GM21786 (cell line): ENCODE data around the gene BRDT.

ENCODE experiments used
- ATAC-seq: cut with Tn5 transposase; IDR thresholded peaks from one replicate; pipeline ENCODE4 v1.9.1; 2021; ENCODE audit not compliant: unreplicated experiment

Gene BRDT

DNA sequence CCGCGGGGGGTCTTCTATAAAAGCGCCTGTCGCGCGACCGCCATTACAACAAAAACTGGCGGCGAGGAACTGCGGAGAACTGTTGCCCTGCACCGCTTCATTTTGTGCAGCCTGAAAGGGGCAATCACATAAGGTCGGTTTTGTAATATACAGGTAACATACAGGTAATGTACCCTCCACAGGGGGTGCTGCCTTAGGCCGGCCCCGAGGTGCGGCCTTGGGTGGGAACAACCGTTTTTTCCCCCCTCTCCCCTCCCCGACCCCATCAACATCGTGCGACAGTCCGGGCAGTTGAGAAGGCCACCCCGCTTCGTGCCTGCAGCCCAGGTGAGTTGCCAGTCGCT, at the start of gene BRDT:
BRDT (plus strand) TSS at position 46 of the 344 bp plus-strand sequence. CDS start 13,354 bp downstream, outside the sequence.
- no peak for ATAC-seq

DNA sequence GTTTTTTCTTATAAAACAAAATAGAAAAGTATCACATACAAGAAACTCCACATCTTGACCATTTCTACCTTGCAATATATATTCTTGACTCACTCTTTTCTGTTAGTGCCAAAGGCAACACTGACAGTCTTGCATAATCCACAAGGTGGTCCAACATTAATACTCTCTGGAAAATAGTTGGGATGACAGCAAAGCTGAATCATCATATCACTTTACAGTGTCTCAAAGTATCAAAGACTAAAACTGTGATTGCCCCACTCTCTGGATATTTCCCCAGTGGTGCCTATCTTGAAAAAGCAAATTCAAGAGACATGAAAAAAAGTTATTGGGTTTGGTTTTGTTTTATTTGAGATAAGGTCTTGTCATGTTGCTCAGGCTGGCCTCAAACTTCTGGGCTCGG, 48.6 kb upstream of the BRDT start:
- ATAC-seq: no peak

DNA sequence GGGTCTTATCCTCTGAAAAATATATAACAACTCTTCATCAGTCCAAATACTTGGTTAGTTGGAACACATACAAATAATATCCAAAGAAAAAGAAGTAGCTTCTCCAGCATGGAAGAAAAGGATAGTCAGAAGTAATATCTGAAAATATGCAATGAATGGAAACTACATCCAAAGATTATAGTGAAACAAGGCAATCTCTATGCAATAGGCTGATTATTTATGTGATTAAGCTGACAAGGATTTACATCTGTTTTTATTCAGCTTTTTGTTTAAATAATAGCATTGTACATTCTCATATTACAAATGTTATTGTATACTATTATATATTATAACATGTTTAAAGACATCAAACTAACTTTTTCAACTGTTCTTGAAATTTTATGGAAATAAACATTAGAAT, 48.0 kb upstream of the BRDT start:
- no peak for ATAC-seq

DNA sequence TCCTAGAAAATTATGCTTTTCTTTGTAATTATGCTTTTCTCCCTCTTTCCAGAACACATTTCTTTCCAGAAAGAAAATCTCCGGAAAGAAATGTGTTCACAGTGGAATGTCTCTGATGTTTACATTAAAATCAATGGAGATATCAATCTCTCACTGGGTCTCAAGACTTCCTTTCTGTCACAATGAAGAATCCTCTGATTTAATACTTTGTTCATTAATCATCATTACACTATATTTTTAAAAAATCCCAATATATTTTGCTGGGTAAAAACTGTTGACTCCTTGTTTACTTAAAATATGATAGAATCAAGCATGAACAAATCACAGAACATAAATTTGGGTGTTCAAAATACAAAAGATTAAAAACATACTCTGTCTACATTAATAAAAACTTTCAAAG, 36.9 kb upstream of the BRDT start:
- no peak for ATAC-seq

DNA sequence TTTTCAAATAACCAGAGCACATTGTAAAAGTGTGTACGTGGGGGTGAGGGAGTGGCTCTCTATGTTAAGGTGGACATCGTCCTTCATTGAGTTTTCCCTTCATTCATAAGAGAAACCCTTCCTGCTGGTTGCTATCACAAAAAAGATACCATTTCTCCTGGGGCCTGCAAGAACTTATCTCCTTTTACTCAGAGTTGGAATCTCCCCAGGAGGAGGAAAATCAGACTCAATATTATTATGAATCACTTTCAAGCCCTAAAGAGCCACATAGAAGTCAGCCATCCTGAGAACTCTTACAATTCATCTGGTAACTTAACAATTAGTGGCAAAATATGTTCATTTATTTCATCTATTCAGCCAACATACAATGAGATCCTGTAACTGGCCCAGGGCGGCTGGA, 36.2 kb upstream of the BRDT start:
- ATAC-seq: no peak

DNA sequence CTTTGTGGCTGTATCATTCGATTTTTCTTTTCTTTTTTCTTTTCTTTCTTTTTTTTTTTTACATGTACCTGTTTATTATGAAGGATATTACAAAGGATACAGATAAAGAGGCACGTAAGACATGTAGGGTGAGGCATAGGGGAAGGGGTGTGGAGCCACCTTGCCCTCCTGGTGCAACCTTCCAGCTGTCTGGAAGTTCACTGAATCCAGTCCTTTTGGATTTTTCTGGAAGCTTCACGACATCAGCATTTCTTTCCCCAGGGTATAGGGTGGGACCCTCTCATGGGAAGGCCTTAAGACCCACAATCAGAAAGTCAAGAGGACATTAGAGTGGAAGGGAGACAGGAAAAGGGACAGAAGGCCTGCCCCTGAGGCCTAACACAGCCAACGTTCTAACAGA, 33.2 kb upstream of the BRDT start:
- no peak for ATAC-seq

DNA sequence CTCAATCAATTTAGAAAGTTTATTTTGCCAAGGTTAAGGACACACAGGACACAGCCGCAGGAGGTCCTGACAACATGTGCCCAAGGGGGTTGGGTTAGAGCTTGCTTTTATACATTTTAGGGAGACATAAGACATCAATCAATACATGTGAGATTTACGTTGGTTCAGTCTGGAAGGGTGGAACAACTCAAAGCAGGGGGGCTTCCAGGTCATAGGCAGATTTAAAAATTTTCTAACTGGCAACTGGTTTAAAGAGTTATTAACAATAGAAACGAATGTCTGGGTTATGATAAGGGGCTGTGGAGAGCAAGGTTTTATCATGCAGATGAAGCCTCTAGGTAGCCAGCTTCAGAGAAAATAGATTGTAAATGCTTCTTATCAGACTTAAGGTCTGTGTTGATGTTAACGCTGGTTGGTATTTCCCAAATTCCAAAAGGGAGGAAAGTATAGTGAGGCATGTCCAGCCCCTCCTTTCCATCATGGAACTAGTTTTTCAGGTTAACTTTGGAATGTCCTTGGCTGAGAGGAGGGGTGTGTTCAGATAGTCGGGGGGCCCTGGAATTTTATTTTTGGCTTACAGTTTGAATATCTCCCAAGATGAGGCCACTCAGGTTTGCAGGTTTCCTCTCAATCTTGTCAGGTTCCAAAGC, 32.3 kb upstream of the BRDT start:
- no peak for ATAC-seq

DNA sequence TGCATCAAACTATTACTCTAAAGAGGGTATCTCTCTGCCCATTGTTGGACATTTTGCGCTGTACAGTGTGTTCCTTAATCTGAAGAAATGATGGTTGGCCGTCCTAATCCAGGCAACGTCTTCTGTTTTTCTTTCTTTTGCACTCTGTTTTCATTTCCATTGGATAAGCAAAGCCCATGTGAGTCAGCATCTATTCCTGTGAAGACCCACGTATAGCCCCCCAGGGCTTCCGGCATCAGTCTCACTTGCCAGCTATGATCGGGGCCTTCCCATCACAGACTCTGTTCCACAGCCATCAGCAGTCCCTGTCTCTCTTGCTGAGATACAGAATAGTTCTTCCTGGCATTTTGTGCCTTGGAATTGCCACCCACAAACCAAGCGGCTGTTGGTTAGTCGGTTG, 29.2 kb upstream of the BRDT start:
- no peak for ATAC-seq

DNA sequence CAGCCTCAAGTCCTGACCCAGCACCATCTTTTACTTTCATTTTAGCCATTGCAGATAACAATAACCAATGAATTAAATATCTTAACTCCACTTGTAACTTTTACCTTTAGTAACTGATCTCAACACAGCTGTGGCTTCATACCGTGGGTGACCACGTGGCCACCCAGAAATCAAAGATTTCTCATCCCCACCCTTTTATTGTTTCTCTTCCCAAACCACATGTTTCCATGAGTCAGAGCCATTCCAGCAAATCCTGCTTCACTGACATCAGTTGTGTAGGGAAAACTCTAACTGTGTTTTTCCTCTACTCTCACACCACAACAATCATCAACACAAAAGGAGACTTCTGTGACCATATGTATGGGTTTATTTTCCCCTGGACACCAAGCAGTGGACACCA, 25.1 kb upstream of the BRDT start:
- ATAC-seq: no peak

DNA sequence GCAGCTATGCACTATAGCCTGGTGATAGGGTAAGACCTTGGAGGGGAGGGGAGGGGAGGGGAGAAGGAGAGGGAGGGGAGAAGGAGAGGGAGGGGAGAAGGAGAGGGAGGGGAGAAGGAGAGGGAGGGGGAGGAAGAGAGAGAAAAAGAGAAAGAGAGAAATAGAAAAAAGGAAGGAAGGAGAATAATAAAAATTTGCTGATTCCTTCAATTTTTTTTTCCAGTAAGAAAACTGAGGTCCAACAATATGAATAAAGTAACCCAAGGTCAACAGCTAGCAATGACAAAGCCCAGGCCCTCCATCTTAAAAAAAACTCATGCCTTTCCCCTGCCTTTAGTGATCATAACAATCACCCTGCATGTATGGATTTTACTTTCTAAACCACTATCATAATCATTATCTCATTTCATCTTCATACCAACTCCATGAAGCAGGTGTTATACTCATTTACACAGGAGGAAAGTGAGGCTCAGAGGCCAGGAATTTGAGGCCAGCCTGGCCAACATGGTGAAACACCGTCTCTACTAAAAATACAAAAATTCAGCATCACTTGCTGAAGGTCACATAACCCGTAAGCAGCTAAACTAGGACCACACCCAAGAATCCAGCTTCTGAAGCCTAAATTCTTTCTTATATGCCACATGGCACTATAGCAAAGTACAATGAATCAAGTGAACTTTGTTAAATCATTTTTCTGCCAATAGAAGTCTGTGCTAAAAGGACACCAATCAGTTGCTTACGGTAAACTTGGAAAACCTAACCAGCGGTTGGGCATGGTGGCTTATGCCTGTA, 23.4 kb upstream of the BRDT start:
- ATAC-seq: no peak

DNA sequence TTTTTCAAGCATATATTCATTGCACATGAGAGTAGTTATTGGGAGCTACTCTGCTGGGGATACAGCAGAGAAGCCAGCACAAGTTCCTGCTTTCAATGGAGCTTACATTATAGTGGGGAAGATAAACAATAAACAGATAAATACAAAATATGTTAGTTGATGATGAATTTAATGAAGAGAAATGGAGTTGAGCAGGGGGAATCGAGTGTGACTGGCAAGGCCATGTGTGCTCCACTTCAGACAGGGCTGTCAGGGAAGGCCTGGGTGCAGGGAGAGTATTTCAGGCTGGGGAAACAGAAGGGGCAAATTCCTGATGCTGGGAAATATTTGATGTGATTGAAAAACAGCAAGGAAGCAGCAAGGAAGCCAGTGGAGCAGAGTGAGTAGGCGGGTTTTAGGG, 21.2 kb upstream of the BRDT start:
- no peak for ATAC-seq

DNA sequence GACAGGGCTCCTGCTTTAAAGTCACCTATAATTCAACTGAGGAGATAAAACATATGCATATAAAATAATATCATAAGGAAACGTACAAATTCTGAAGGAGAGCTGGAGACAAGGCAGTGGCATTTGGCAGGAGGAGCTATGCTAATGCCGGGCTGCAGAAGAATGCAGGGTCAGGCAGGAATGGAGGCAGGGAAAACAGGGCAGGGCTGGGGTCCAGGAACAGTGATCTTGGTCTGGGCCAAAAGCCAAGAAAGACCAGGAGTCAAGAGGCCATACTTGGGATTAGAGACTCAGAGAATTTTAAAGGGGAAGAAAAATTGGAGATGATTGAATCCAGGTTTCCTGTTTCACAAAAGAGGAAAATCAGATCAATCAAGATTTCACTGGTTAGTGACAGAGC, 20.0 kb upstream of the BRDT start:
- no peak for ATAC-seq

DNA sequence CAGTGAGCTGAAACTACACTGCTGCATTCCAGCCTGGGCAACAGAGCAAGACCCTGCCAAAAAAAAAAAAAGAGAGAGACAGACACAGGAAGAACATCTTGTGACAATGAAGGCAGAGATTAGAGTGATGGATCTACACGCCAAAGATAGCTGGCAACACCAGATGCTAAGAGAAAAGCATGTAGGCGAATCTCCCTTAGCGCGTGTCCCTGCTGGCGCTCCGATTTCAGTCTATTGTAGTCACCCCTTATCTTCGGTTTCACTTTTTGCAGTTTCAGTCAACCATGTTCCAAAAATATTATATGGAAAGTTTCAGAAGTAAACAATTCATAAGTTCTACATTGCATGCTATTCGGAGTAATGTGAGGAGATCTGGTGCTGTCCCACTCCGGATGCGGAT, 11.6 kb upstream of the BRDT start:
- no peak for ATAC-seq

DNA sequence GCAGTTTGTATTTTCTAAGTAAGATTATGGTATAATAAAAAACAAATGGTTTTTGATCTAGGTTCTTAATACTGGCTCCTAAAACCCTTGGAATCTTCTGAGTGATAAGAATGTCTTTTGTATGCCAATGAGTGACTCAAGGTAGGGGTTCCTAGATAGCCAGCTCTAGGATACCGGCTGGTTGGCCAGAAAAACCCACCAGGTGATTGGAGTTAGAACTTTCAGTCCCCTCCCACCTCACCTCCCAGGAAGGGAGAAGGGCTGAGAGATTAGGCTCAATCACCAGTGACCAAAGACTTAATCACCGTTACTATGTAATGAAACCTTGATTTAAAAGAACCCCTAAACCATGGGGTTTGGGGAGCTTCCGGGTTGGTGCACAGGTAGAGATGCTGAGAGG, 8.7 kb upstream of the BRDT start:
- no peak for ATAC-seq

DNA sequence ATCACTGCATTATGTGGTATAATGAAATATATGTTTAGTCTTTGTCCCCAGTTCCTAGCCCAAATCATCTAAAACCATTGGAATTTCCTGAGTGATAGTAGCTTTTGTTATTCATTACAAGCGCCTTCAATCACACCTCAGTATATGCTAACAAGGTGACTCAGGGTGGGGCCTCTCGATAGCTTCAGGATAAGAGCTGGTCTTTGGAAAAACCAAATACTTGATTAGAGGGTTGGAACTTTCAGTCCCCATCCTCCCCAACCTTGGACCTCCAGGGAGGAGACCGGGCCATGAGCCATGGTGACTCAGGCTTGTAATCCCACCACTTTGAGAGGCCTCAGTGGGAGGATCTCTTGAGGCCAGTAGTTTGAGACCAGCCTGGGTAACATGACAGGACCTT, 5.1 kb upstream of the BRDT start:
- no peak for ATAC-seq

DNA sequence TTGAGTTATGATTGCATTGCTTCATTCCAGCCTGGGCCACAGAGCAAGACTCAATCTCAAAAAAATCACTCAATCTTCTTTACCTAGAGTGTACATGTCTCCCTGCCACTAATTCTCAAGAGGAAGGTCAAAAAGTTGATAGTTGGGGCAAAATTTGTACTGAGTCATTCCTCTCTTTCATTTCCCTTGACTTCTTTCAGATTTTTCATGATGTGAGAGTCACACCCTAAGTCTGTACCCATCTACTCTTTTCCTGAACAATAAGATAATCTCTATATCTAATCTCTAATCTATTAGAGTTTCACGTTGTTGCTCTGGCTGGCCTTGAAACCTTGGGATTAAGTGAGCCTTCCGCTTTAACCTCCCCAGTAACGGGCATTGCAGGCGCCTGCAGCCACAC, 1.1 kb upstream of the BRDT start:
- no peak for ATAC-seq

DNA sequence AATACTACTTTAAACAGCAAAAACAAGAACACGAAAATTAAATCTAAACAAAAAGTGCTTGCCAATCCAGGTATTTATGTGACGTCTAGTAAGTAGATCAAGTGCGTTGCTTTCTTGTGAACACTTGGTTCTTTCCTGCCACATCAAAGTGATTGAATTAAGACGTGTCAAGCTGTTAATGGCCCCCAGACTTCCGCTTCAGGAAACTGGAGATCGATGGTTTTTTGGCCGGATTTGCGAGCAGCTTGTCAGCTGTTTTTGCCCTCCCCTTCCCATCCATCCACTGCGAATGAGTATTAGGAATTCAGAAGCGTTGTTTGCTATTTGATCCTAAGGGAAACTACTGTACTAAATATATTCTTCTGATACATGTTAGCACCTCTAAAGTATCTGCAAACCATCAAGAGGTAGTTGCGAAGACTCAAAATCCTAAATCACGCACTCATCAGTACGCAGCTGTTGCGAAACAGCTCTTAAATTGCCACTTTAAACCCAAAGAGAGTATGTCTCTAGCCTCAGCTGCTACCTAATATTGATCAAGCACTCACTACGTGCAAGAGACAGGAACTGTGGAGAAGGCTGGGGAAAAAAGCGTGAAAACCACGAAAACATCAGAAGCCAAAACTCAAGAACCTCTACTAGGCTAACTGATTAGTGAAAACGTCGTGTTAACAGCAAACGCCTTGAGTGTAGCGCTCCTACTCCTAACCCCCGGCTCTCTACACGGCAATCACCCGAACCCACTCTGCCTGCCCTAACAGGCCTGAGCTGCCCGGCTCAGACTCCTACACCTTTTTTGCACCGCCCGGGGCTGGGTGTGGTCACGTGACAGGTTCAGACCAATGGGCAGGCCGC, 473 bp upstream of the BRDT start:
- no peak for ATAC-seq

DNA sequence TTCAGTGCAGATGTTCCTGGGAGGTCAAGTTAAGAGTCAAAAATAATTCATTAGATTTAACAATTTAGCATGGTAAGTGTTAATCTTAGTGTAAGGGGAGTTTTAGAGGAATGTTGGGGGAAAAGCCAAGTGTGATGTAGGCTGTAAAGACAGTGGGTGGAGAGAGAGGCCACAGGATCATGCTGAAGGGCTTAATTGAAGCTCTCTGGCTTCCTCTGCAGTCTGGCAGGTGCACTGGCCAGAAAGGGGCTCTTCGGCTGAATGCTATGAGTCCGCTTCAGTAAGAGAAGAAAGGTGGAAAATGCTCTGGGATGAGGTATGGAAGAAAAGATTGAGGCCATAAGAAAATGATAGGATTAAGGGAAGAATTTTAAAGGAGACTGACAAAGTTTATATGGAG, 3.0 kb downstream of the BRDT start:
- ATAC-seq: no peak

DNA sequence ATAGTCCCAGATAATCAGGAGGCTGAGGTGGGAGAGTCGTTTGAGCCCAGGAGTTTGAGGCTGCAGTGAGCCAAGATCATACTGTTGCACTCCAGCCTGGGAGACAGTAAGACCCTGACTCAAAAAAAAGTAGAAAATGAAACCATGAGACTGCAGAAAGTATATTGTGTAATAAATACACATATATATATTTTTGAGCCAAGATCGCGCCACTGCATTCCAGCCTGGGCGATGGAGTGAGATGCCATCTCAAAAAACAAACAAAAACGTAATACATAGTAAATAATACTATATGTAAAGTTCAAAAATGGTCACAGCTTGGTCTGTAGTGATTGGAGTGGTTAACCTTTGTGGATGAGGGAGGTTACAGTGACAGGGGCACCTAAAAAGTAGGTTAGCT, 9.7 kb downstream of the BRDT start:
- ATAC-seq: no peak

DNA sequence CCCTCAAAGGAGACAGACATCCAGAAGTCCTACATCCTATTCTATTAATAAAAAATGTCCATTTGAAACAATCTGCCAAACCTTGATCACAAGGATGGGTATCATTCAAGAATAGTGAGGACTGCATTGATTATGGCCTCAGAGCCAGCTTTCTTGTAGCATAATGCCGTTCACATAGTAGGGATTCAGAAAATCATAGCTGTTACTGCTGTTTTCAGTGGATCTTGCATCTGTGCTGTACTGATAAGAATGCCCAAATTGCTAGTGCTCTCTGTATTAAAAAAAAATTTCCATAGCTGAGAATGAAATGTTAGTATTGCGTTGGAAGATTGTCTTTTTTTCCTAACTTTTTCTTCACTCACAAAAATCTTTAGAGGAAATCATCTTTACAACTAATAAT, 19.1 kb downstream of the BRDT start:
- ATAC-seq: no peak

DNA sequence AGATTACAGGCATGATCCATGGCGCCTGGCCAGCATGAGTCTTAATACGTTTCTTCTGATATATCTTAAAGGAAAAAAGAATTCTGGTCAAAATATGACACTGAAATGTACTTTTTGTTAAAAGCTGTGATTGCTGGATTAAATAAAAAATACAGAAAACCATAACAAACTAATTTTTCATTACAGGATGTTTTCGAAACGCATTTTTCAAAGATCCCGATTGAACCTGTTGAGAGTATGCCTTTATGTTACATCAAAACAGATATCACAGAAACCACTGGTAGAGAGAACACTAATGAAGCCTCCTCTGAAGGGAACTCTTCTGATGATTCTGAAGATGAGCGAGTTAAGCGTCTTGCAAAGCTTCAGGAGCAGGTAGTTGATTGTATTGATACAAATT, 30.2 kb downstream of the BRDT start:
- no peak for ATAC-seq

DNA sequence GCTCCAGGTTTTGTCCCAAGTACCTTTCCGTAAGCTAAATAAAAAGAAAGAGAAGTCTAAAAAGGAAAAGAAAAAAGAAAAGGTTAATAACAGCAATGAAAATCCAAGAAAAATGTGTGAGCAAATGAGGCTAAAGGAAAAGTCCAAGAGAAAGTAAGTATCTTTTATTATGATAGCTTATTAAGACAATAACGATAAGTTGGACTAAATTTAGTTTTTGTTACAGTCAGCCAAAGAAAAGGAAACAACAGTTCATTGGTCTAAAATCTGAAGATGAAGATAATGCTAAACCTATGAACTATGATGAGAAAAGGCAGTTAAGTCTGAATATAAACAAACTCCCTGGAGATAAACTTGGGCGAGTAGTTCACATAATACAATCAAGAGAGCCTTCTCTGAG, 31.5 kb downstream of the BRDT start:
- ATAC-seq: no peak
